Activated naive CD8-positive, alpha-beta T cell (primary cell): ENCODE results near the gene STK4.
A peak's percentile ranks its signal among the peaks of the same experiment; 100 is the strongest.

Experiments used
- H3K27ac Mint-ChIP-seq: one replicate; pipeline ENCODE4 v1.8.0; 2021; ENCODE audit warnings: mixed read lengths
- H3K27me3 Mint-ChIP-seq: one replicate; pipeline ENCODE4 v1.8.0; 2021; ENCODE audit warnings: mixed read lengths
- H3K36me3 Mint-ChIP-seq: one replicate; pipeline ENCODE4 v1.8.0; 2021; ENCODE audit warnings: mixed read lengths
- H3K4me1 Mint-ChIP-seq: one replicate; pipeline ENCODE4 v1.8.0; 2021; ENCODE audit warnings: low read depth, mixed read lengths
- H3K4me3 Mint-ChIP-seq: one replicate; pipeline ENCODE4 v1.8.0; 2021; ENCODE audit warnings: mild to moderate bottlenecking, mixed read lengths
- H3K9me3 Mint-ChIP-seq: one replicate; pipeline ENCODE4 v1.8.0; 2021; ENCODE audit warnings: low read depth, mixed read lengths

Gene STK4

DNA sequence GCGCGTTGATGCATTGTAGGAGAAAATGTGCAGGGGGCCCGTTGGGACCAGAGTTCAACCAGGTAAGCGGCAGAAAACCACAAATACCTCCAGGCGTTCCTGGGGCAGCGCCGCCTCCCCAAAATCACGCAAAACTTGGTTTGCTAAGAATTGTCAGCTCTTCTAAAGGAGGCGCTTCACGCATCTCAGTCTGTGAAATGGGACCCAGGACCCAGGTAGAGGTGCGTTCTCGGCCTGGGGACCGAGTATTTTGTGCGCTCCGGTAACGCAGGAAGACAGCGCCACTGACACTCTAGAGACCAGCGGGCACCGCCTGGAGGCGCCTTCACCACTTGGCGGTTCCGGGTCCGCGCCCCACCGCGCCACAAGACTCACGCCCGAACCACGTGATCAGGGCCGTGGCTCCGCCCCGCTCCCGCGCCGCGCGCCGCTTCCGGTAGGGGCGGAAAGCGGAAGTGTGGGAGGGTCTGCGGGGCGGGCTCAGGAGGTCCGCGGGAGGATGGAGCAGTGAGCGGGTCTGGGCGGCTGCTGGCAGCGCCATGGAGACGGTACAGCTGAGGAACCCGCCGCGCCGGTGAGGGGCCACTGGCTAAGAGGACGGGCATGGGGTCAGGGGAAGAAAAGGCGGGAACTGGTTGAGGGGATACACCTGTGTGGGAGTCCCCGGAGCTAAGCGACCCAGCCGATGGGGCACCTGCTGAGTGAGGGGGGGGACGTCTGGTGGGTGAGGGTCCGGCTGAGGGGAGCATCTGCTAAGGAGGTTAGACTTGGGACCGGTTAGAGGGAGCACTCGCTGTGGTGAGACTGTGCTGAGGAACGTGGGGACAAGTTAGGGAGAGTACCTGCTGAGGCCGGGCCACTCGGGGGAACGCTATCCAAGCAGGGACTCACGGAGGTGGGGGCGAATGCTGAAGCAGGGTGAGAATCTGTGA lies at the start of gene STK4:
TSS of gene STK4 (plus strand) at position 483 of the 932 bp plus-strand sequence. CDS start at position 540, 57 bp downstream.
- Mint-ChIP-seq H3K27me3 (no peaks in the 10 kb centered on the region), H3K27ac (peak within 1 kb of the TSS; percentile 99), H3K4me1 (peaks cover 59% of the 10 kb centered on the region), H3K36me3 (peaks cover 12% of the 10 kb centered on the region), H3K9me3 (no peaks in the 10 kb centered on the region), H3K4me3 (peak within 1 kb of the TSS; percentile 98)

DNA sequence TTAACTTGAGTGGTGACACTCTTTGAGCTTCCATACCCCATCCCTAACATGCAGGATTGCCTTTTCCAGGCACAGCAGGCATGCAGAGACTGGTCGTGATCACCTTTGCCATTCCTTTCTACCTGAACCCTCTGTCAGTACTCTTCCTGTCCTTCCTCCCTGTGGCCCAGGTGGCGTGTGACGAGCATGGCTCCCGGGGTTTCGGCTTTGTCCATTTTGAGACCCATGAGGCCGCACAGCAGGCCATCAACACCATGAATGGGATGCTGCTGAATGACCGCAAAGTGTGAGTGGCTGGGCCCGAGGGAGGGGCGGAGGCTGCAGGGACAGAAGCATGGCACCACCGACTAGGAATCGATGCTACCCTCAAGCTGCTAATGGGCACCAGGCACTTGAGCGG lies 49.7 kb upstream of the STK4 start:
- no peaks in the 10 kb centered on the region for H3K27me3 Mint-ChIP-seq

DNA sequence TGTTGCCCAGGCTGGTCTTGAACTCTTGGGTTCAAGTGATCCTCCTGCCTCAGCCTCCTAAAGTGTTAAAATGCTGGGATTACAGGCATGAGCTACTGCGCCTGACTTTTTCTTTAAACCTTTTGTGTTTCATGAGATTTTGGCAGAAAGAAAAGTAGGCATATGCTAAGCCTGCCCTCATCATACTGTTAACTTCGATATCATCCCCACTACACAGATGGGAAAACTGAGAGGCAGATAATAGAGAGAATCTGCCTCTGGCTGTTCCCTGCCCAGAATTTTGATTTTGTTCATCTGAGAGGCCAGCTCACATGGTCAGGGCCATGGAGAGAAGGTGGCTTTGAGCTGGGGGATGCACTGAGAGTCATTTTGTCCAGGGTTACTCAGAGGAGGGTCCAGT lies 48.9 kb upstream of the STK4 start:
- no peaks in the 10 kb centered on the region for H3K9me3 Mint-ChIP-seq
- peaks cover 16% of the 10 kb centered on the region for H3K4me1 Mint-ChIP-seq
- peaks cover 7% of the 10 kb centered on the region for H3K36me3 Mint-ChIP-seq
- no peak overlapping the region for H3K4me3 Mint-ChIP-seq
- no peak overlapping the region for H3K27ac Mint-ChIP-seq
- H3K27me3 Mint-ChIP-seq = no peaks in the 10 kb centered on the region

More for the DNA sequence above, 49.7 kb upstream of the STK4 start:
- Mint-ChIP-seq H3K27ac (no peak overlapping the region), H3K4me1 (peaks cover 18% of the 10 kb centered on the region), H3K36me3 (peaks cover 7% of the 10 kb centered on the region), H3K9me3 (no peaks in the 10 kb centered on the region), H3K4me3 (no peak overlapping the region)

GRCh38 chr20:44918342-44918741 lies 48.0 kb upstream of the STK4 start:
- H3K4me3 Mint-ChIP-seq = no peak overlapping the region
- peaks cover 16% of the 10 kb centered on the region for H3K4me1 Mint-ChIP-seq
- no peak overlapping the region for H3K27ac Mint-ChIP-seq
- H3K9me3 Mint-ChIP-seq = no peaks in the 10 kb centered on the region
- no peaks in the 10 kb centered on the region for H3K27me3 Mint-ChIP-seq
- H3K36me3 Mint-ChIP-seq = peaks cover 7% of the 10 kb centered on the region

DNA sequence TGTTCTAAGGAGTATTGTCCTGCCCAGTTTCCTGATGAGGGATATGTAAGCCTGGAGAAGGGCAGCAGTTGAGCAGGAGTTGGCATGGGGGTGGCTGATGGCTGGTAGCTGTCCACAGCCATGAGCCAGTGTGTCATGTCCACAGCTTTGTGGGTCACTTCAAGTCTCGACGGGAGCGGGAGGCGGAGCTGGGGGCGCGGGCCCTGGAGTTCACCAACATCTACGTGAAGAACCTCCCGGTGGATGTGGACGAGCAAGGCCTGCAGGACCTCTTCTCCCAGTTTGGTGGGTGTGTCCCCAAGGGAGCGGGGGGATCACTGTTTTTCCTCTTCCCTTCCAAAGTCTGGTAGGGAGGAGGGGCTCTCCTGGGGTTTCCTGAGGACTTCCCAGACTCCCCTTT lies 47.6 kb upstream of the STK4 start:
- no peaks in the 10 kb centered on the region for H3K27me3 Mint-ChIP-seq
- peaks cover 7% of the 10 kb centered on the region for H3K36me3 Mint-ChIP-seq
- no peaks in the 10 kb centered on the region for H3K9me3 Mint-ChIP-seq
- peaks cover 12% of the 10 kb centered on the region for H3K4me1 Mint-ChIP-seq
- no peak overlapping the region for H3K4me3 Mint-ChIP-seq
- no peak overlapping the region for H3K27ac Mint-ChIP-seq

DNA sequence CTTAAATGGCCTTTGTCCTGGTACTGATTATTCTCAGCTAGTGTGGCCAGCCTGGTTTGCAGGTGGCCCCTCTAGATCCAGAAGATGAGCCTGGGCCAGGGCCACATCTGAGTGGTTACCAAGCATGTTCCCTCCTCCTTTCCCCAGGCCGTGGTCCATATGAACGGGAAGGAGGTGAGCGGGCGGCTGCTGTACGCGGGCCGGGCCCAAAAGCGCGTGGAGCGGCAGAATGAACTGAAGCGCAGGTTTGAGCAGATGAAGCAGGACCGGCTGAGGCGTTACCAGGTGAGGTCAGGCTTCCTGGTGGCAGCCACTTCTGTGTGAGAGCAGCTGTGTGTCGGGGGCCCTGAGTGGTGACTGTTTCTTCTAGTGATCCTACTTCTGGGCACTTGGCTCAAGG lies 44.9 kb upstream of the STK4 start:
- Mint-ChIP-seq H3K36me3 (peaks cover 9% of the 10 kb centered on the region), H3K4me1 (no peaks in the 10 kb centered on the region), H3K27ac (no peak overlapping the region), H3K9me3 (no peaks in the 10 kb centered on the region), H3K4me3 (no peak overlapping the region), H3K27me3 (no peaks in the 10 kb centered on the region)

DNA sequence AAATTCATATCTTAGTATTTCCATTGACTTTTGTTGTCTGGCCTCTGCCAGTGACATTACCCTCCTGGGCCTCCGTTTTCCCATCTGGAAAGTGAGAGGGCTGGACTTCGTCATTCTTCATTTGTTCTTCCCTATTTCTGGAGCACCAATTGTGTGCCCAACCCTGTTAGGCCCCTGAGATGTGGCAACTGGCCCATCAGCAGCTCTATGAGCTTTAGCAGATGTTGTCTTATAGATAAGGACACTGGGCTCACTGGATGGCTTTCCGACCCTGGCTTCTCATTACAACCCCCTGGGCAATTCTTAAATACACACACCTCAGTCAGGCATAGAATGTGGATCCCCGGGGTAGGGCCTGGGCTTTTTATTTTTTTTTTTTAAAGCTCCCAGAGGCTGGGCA lies 41.8 kb upstream of the STK4 start:
- H3K36me3 Mint-ChIP-seq = peaks cover 7% of the 10 kb centered on the region
- no peaks in the 10 kb centered on the region for H3K27me3 Mint-ChIP-seq
- no peaks in the 10 kb centered on the region for H3K4me1 Mint-ChIP-seq
- H3K4me3 Mint-ChIP-seq = no peak overlapping the region
- no peak overlapping the region for H3K27ac Mint-ChIP-seq
- no peaks in the 10 kb centered on the region for H3K9me3 Mint-ChIP-seq

- Mint-ChIP-seq H3K36me3 (peaks cover 6% of the 10 kb centered on the region), H3K4me3 (no peak overlapping the region), H3K4me1 (no peaks in the 10 kb centered on the region), H3K27ac (no peak overlapping the region), H3K9me3 (no peaks in the 10 kb centered on the region), H3K27me3 (no peaks in the 10 kb centered on the region)
Measured at GRCh38 chr20:44928595-44928994, 37.7 kb upstream of the STK4 start.

DNA sequence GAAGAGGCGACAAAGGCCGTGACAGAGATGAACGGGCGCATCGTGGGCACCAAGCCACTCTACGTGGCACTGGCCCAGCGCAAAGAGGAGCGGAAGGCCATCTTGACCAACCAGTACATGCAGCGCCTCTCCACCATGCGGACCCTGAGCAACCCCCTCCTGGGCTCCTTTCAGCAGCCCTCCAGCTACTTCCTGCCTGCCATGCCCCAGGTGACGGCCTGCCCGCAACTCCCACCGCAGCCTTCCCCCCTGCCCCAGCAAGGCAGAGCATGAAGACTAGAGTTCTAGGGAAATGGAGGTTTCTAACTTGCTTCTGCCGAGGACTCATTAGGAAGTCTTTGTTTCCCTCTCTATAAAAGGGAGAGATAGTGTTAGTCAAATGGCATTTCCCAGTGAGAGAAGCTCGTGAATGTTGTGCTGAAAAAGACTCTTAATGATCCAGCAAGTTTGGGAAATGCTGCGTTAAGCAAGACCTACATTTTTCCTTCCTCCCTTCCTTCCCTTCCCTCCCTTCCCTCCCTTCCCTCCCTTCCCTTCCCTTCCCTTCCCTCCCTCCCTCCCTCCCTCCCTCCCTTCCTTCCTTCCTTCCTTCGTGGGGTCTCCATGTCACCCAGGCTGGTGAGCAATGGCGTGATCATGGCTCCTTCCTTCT lies 35.7 kb upstream of the STK4 start:
- Mint-ChIP-seq H3K27ac (no peak overlapping the region), H3K36me3 (peaks cover 5% of the 10 kb centered on the region), H3K9me3 (no peaks in the 10 kb centered on the region), H3K4me1 (no peaks in the 10 kb centered on the region), H3K4me3 (no peak overlapping the region), H3K27me3 (no peaks in the 10 kb centered on the region)

DNA sequence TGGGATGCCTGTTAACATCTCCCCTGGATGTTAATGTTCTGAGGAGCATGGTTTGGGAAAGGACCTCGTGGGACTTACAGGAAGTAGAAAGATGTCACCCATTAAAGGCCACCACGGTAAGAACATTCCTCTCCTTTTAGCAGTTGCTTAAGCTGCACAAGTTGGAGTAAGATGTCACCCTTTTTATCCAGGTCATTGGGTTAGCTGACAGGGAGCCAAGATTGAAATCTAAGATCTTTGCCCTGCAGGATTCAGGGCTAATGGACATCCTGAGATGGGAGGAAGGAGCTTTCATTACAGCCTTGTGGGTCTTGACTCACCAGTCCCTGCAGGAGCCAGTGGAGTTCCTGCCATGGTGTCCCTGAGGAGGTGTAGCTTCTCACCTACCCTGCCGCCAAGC lies 34.4 kb upstream of the STK4 start:
- no peak overlapping the region for H3K27ac Mint-ChIP-seq
- no peak overlapping the region for H3K4me3 Mint-ChIP-seq
- H3K27me3 Mint-ChIP-seq = no peaks in the 10 kb centered on the region
- H3K36me3 Mint-ChIP-seq = peaks cover 7% of the 10 kb centered on the region
- no peaks in the 10 kb centered on the region for H3K9me3 Mint-ChIP-seq
- H3K4me1 Mint-ChIP-seq = no peaks in the 10 kb centered on the region

DNA sequence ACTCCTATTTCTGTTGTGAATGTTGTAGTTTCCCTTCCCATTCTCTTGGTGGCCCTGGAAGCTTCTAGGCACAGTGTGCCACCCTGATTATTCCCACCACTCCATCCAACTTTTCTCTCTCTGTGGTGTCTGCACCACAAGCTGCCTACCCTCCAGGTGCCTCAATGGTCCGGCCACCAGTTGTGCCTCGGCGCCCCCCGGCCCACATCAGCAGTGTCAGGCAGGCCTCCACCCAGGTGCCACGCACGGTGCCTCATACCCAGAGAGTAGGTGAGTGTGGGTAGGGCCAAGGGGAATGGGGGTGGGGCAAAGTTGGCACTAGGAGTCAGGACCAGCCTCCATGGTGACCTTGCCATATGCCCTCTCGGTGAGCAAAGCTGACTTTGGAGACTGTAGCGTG lies 33.4 kb upstream of the STK4 start:
- Mint-ChIP-seq H3K4me3 (no peak overlapping the region), H3K4me1 (no peaks in the 10 kb centered on the region), H3K36me3 (peaks cover 7% of the 10 kb centered on the region), H3K27ac (no peak overlapping the region), H3K27me3 (no peaks in the 10 kb centered on the region), H3K9me3 (no peaks in the 10 kb centered on the region)

DNA sequence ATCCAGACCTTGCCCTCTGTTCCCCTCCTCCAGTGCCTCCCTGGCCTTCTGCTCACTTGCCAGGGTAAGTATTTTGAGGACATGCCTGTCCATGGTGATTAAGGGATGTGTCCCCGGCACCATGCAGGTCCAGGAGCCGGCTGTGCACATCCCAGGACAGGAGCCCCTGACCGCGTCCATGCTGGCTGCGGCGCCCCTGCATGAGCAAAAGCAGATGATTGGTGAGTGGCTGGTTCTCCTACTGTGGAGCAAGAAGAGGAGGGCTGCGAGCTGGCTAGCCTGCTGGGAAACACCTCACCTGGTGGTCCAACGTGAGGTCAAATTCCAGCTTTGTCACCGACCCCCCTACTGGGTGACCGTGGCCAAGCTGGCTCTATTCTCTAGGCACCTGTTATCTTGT lies 29.8 kb upstream of the STK4 start:
- peaks cover 7% of the 10 kb centered on the region for H3K36me3 Mint-ChIP-seq
- no peaks in the 10 kb centered on the region for H3K4me1 Mint-ChIP-seq
- no peaks in the 10 kb centered on the region for H3K9me3 Mint-ChIP-seq
- H3K27ac Mint-ChIP-seq = no peak overlapping the region
- H3K4me3 Mint-ChIP-seq = no peak overlapping the region
- H3K27me3 Mint-ChIP-seq = no peaks in the 10 kb centered on the region

- H3K27me3 Mint-ChIP-seq = no peaks in the 10 kb centered on the region
- H3K9me3 Mint-ChIP-seq = no peaks in the 10 kb centered on the region
- H3K4me1 Mint-ChIP-seq = no peaks in the 10 kb centered on the region
- H3K36me3 Mint-ChIP-seq = peaks cover 6% of the 10 kb centered on the region
- peak overlapping the region; percentile 2 for H3K27ac Mint-ChIP-seq
- H3K4me3 Mint-ChIP-seq = no peak overlapping the region
Measured at GRCh38 chr20:44938637-44939036, 27.7 kb upstream of the STK4 start.

DNA sequence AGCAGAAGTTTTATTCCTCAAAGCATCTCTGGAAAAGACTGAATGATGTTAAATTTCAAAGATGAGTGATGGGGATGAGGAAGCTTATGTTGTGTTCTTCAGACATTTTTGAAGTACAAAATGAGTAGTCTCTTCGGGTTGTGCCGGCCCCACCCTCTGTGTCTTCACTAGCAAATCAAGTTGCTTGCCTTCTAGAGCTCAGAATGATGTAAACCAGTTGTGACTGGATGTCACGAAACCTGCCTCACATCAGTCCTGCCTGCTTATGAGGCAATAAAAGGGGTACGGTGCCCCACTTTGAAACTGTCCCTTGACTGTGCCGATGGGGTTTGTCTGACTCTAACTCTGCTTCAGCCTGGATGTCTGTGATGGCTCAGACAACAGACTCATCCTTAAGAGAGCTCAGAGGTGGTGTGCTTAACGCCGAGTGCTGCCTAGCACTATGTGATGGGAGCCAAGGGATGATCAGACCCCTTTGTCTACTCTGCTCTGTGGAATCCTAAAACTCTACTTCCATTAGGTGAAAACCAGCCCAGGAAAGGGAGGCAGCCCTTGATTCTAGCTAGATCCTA lies 25.1 kb upstream of the STK4 start:
- H3K36me3 Mint-ChIP-seq = peaks cover 4% of the 10 kb centered on the region

GRCh38 chr20:44942264-44942973 lies 23.9 kb upstream of the STK4 start:
- H3K27me3 Mint-ChIP-seq = no peaks in the 10 kb centered on the region
- H3K27ac Mint-ChIP-seq = no peak overlapping the region
- H3K4me1 Mint-ChIP-seq = peaks cover 2% of the 10 kb centered on the region
- peaks cover 7% of the 10 kb centered on the region for H3K36me3 Mint-ChIP-seq
- no peaks in the 10 kb centered on the region for H3K9me3 Mint-ChIP-seq
- no peak overlapping the region for H3K4me3 Mint-ChIP-seq

More for the DNA sequence above, 25.1 kb upstream of the STK4 start:
- Mint-ChIP-seq H3K27me3 (no peaks in the 10 kb centered on the region), H3K9me3 (no peaks in the 10 kb centered on the region), H3K27ac (peak overlapping the region; percentile 13), H3K4me1 (no peaks in the 10 kb centered on the region), H3K4me3 (no peak overlapping the region)
